COR-L47 (cell line): Measurements from ENCODE around the gene PTP4A2.

ENCODE experiments used
- DNase-seq: peaks from one replicate; lab custom pipeline; 2025; lab: John Stamatoyannopoulos, UW

The PTP4A2 gene

DNA sequence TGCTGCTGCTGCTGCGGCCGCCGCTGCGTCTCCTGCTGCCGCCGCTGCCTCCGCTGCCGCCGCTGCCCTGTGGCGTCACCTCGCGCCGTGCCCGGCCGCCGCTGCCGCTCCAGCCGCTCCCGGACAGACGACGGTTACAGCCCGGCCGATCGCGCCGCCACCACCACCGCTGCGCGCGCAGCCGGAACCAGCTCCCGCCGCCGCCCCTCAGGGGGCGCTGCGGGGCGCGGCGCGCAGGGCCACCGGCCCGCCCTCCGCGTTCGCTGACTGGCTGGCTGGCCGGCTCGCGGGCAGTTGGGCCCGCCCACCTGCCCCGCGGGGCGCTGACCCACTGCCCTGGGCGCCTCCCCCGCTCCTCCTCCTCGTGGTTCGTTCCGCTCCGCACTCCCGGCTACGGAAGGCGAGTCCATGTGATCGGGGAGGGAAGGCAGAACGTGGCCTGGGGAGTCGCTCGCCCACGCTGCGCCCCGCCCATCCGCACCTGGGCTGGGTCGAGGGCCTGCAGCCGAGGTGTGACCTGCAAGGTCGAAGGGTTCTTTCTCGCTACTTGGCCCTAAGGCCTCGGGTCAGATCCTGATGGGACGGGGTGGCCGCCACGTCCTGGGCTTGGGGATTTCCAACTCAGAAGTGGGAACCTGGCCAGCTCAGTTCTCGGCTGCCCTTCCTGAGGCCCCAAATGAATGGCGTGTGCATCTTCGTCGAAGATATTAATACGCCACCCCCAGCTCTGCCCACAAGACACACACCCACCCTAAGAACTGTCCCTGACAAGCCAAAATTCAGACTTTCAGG lies at the start of gene PTP4A2:
Gene PTP4A2, minus strand, starts transcription at position 185 of the 792 bp plus-strand sequence. CDS start 19,303 bp downstream, outside the sequence.
- DNase-seq: peak; percentile 90

DNA sequence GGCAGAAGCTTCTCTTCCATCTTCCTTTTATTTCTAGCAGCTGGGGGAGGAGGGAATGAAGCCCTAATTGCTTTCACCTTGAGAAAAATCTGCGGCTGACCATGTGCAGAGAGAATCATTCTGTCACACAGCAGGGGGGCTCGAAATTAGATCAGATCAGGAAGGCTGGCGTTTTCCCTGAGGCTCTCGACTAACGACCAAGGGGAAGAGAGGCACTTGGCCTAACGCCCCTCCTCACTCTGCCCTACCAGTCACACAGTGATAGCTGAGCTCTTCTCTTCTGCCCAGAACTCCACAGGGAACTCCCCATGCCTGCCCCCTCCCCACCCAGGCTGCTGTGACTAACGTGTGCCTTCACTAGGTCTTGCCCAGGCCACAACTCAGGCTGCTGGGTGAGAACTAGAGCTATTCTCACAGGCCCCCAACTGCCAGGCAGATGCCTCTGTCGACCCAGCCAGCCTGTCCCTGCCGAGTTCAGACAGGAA lies 49.0 kb upstream of the PTP4A2 start:
- peak; percentile 65 for DNase-seq

DNA sequence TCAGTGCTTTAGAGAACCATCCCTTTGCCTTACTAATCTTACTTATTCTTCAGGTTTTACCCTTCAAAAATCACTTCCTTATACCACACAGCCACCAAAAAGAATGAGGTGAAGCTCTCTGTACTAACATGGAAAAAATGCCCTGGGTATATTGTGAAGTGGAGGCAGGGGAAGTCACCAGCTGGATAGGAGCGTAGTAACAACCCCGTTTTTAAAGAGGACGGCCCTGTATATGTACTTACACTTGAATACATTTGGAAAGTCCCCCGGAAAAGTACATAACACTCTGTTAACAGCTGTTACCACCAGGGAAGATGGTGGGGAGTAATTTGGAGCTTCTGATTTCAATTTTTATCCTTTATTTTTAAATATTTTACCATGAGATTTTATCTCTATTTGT lies 47.3 kb upstream of the PTP4A2 start:
- no peak for DNase-seq

DNA sequence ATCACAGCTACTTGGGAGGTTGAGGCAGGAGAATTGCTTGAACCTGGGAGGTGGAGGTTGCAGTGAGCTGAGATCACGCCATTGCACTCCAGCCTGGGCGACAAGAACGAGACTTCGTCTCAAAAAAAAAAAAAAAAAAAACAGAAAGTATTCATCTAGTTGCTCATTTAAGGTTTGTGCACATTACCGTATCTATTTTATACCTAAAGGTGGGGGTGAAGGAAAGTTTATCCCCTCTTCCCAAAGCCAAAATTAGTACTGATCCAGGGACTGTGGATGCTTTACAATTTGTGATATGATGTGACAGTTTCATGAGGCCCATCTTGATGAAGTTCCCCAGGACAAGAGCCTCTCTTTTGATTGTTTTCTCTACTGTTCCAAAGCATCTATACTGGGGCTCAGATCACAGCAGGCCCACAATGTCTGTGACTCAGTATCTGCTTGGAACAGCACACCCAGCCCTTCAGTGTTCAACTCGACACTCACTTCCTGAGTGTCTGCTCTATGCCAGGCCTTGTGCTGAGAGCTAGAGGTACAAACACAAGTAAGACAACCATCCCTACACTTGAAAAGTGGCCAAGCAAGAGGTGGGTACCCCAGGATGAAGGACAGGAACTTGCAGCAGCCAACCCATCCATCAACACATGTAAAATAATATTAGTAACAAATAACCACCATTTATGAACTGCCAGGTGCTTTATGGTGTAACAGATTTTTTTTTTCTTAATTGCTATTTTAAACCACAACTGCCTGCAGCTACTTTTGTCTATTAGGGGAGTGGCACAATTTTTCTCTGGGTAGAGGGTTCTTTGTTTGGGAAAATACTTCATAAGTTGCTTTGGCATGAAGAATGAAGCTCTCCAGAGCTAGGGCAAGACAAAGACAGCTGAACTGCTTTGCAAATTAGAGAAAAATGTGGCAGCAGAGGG lies 46.5 kb upstream of the PTP4A2 start:
- DNase-seq: no peak

DNA sequence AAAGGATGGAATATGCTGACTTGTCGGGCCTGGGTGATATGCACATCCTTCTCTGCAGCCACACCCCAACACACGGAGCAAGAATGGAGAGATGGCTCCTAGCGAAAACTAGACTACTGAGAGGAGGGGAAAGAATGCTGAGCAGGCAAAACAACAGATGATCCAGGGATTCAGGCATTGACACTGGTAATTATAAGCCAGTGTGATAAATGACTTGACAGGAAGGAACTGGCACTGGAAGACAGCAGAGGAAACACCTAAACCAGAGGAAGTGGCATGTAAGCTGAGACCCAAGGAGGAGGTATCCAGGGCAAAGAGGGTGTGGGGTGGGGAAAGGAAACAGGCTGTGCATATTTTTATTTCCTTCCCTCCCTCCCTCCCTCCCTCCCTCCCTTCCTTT lies 43.8 kb upstream of the PTP4A2 start:
- peak; percentile 32 for DNase-seq

DNA sequence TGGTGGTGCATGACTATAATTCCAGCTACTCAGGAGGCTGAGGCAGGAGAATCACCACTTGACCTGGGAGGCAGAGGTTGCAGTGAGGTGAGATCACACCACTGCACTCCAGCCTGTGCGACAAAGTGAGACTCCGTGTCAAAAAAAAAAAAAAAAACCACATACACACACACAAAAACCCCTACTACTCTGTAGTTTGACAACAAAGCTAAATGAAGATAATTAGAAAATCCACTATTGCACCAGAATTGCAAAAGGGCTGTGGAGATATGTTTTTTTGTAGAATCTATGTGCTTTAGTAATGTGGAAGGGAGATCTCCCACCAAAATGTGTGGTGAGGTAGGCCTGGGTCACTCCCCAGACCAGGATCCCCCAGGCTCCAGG lies 43.3 kb upstream of the PTP4A2 start:
- no peak for DNase-seq

DNA sequence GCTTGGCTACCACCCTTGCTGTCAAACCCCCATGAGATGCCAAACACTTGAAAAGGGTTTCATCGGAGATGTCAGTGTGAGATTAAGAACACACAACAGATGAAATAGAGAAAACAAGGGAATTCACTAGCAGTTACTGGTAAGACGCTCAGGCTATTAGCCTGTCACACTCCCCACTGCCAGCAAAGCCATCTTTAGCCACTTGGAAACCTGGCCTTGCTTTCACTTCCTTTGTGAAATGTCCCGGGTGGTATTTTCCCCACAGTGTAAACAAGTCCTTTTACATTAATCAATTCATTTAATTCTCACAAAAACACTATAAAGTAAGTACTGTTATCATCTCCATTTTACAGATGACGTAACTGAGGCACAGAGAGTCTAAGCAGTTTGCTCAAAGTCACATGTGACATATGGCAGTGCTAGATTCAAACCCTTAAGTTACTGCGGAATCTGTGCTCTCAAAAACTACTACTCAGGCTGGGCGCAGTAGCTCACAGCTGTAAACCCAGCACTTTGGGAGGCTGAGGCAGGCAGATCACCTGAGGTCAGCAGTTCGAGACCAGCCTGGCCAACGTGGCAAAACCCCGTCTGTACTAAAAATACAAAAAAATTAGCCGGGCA lies 42.8 kb upstream of the PTP4A2 start:
- DNase-seq: no peak

DNA sequence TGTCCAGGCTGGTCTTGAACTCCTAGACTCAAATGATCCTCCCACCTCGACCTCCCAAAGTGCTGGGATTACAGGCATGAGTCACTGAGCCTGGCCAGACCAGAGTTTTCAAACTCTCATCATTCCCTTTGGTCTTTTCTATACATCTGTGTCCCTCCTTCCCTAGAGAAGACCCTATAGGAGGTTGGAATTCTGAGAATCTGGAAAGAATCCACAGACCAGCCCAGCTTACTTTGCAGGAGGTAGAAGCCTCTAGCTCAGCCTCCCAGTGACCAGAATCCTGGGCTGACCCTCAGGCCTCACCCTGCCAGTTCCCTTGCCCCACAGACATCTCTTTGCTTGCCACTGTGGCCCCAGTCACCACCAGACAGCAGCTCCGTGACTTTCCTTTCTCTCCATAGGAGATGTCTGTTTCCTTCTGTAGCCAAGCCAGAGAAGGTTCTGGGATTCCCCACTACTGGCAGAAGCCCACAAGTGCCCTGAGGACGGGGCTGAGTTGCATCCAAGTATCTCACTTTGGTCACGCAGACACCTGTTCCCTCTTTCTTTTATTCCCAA lies 40.8 kb upstream of the PTP4A2 start:
- DNase-seq: no peak

DNA sequence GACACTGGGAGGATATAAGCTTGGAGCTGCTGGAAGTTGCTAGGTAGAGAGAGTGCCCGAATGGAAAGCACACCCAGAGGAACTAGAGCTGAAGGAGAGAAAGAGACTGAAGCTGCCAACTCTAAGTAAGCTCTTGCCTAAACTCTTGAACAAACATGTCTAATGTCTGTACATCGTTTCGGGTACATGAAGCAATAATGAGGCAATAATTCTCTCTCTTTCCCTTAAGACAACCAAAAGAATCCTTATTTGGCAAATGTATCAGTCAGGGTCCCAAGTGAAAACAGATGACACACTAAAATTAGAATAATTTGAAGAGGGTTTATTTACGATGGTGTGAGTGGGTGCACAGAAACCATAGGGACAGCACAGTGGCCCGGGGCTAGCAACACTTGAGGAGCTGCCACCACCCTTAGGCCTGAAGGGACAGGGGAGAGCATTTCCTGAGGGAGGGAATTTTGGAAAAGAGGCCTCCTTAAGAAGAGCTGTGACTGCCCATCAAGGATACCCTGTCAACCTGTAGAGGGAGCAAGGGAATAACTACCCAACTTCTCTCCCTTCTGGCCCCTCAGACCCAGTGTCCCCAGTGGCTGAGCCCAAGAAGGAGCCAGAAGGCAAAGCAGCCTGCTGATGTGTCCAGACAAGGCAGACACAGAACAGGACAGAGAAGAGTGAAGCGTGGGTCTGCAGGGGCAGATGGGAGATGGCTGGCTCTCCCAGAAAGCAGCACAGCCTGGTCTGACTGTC lies 39.4 kb upstream of the PTP4A2 start:
- DNase-seq: peak; percentile 11

DNA sequence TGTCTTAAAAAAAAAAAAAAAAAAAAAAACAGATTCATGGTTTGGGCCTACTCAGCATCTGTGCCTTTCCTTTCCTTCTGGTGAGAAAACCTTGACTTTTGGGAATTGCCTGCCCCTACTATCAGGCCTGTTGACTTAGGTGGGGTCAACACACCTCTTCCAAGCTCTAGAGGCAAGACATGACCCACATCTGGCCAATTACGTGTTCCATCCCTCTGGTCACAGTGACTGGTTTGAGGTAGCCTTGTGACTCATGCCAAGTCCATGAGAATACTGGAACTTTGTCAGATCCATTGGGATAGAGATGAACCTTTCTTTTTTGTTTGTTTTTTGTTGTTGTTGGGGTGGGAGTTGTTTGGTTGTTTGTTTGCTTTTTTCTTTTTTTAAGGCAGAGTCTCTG lies 38.2 kb upstream of the PTP4A2 start:
- no peak for DNase-seq

DNA sequence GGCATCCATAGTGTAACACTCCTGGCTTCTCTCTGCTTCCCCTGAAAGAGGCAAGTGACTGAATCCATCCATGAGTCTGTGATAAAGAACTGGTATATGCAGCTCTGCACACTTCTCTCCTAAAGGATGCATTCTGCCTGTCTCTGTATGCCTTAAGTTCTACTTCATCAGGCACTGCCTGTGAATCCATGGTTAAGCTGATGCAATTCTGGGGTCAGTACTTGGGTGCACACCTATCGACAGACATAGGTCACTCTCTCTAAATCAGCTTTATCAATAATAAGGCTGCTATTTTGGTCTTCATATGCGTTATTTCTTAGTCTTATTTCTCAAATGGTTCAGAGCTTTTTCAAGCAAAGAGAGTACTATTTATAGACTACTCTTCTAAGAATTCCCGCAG lies 32.7 kb upstream of the PTP4A2 start:
- no peak for DNase-seq

DNA sequence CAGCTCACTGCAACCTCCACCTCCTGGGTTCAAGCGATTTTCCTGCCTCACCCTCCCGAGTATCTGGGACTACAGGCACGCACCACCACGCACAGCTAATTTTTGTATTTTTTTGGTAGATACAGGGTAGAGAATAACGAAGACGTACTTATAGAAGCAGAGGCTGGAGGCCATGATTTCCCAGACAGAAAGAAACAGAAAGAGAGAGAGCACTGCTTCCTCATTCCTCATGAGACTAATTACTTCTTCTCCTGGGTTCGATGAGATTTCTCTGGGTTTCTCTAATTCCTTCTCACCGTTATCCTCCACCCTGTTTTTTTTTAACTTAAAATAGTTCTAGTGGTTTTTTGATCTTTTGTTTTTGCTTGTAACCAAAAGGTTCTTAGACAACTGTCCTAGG lies 23.4 kb upstream of the PTP4A2 start:
- no peak for DNase-seq

DNA sequence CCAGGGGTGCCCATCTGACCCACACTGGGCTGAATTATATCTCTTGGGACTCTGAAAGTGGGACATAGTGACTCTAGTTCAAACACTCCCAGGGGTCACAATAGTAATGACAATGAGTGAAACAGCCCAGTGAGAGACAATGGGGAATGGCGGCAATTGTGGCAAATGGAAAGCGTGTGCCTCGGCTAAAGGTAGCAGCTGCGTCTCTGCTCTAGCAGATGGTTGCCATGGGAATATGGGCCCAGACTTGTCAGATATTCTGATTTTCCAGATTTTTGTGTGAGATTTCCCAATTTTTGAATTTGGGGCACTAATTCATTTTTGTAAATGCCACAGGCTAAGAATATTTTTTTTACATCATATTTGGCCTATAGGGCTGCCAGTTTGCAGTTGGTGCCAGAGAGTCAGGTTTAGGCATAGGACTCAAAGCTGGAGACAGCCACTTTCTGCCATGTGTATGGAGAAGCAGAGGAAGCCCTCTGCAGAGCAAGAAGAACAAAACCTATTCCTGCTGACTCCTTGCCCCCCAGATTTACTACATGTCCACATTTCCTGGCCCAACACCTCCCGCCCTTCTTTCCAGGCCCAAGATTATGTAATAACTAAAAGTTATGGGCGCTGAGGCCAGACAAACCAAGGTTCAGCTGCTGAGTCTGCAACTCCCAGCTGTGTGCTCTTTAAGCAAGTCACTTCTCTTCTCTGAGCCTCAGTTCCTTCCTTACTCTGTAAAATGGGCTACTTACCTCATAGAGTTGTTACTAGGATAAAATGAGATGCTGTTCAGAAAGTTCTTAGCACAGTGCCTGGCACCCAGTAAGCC lies 21.6 kb upstream of the PTP4A2 start:
- no peak for DNase-seq

DNA sequence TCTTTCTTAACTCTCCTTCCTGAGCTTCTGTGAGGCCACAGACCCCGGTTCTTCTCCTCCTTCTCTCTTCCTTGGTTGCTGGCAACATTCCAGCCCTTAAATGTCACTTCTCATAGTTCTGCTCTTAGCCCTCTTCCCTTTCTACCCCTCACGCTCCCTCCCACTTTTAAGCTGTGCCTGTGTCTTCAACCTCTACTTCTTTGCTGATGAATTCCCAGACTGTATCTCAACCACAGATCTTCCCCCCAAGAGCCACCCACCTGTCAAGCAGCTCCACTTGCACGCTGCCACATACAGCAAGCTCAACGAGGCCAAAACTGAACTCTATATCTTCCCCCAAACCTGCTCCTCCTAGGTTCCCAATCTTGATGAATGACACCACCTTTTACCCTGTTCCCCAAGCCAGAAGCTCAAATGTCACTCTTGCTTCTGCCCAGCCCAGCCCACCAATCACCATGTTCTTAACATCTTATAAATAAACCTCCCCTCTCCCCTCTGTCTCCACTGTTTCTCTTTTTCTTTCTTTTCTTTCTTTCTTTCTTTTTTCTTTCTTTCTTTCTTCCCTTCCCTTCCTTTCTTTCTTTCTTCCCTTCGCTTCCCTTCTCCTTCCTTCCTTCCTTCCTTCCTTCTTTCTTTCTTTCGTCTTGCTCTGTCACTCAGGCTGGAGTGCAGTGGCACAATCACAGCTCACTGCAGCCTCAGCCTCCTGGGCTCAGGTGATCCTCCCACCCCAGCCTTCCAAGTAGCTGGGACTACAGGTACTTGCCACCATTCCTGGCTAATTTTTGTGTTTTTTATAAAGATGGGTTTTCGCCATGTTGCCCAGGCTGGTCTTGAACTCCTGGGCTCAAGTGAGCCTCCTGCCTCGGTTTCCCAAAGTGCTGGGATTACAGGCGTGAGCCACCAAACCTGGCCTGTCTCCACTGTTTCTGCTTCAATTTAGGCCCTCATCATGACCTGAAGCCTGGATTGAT lies 19.8 kb upstream of the PTP4A2 start:
- DNase-seq: no peak

DNA sequence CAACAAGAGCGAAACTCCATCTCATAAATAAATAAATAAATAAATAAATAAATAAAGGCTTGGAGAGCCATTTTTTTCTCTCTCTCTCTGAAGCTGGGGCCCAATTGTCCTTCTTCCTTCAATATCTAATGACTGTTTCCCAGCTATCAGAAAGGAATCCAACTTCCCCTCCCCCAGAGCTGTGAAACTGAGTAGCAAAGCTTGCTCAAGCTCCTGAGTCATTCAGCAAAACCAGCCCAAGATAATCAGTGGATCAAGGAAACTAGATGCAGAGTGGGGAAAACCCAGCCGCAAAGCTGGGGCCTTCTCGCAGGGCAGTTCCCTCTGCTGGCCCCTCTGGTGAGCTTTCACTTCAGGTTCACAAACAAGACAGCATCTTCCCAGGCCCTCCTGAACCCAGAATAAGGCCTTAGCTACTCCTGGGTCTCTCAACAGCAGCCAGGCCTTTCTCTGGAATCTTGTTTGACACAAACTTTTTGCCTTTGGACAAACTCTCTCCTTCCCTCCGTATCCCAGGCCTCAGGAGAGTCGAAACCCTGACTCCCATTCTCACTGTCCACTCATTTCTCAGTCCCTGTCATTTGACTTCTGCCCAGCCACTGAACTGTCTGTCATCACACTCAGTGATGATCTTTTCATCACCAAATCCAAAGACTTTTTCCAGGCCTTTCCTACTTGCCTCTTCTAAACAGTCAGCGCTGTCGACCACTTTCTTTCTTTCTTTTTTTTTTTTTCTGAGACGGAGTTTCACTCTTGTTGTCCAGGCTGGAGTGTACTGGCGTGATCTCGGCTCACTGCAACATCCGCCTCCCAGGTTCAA lies 18.0 kb upstream of the PTP4A2 start:
- DNase-seq: no peak

DNA sequence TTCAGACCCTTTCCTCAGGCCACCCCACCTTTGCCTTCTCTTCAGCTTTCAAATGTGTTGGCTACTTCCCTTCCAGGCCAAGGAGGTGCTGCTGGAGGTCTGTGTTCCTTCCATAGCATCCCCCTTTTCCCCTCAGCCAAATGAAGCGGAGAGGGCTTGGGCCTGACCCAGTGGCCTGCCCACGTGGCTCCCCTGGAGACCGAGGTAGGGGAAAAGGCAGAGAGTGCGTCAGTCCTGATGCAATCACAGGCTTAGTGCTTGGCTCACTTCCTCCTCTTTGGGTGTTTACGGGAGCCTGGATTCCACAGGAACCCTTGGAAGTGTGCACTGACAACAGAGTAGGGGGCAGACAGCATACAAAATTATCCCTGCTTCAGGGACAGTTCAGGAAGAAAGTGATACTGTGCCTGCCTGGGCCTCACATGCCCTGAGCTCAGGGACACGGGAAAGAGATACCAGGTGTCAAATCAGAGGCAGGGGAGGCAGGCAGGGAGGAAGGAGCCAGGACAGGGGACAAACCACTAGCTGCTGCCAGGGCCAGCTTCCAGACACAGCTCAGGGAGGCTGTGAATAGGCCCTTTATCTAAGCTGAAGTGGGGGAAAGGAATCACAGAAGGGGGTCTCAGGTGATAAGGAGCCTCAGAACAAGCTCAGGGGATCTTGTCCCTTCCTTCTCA lies 16.6 kb upstream of the PTP4A2 start:
- DNase-seq: no peak

DNA sequence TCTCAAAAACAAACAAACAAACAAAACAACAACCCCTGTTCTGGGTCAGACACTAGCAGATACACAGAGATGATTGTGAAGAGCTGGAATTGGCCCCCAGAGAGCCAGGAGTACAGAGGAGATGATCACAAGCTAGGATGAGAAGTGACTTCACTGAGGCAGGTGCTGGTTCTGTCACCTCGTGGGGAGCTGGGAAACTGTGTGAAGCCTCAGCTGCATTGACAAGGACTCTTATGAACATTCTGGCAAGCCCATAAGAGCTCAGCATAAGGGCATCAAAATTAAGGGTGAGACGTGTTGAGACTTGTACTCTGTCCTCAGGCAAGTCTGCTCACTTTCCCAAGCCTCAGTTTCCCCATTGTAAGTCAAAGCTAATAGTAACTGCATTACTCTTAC lies 14.7 kb upstream of the PTP4A2 start:
- no peak for DNase-seq

DNA sequence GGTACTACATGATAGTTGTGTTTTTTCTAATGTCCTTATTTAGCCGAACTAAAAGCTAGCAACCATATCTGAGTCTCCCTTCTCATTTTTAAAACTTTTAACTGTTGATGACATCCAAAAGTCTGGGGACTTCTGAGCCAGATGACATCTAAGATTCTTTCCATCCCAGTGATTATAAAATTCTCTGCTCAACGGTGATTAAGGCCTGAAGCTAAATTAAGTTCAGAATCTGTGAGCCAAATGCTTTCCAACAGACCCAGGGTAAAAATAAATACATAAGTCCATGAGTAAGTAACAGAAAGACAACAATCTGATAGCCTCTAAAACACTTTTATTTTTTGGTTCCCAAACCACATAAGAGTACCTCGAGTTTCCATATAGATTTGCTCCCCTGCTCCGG lies 13.1 kb upstream of the PTP4A2 start:
- no peak for DNase-seq
